GM12878 (cell line): ENCODE data around the gene PPHLN1. TPM values are rescaled to one million over a fixed set of nuclear protein-coding genes. Genes with fewer than 3 reads are reported as not detected.

Source experiments
- ATAC-seq: fragments of 200-7000 bp; cut with Tn5 transposase; 3 replicates; pipeline ENCODE4 v1.9.1; 2020; ENCODE audit warnings: mild to moderate bottlenecking, moderate library complexity
- BruUV-seq: library from RNA; stranded (reverse); fragments of 400-500 nt; replicated peaks from 2 replicates; lab custom pipeline; 2021; lab: Mats Ljungman, UMichigan
- CTCF ChIA-PET: fragments of 300-600 bp; sonication (Branson Sonifier 250); formaldehyde crosslinking; extraction: SDS; loops from one replicate; lab custom pipeline; 2021; ENCODE audit warnings: inconsistent platforms; lab: Yijun Ruan, JAX
- POLR2A ChIA-PET: fragments of 350-600 bp; formaldehyde crosslinking; extraction: SDS; loops from one replicate; lab custom pipeline; 2021; ENCODE audit warnings: inconsistent platforms; lab: Charles Lee
- RAD21 ChIA-PET: fragments of 300-600 bp; sonication (Branson Sonifier 250); formaldehyde crosslinking; loops from one replicate; lab custom pipeline; 2023; ENCODE audit warnings: antibody characterized with exemption; ENCODE audit not compliant: unreplicated experiment; lab: Charles Lee
- SMC1A ChIA-PET: fragments of 300-600 bp; sonication (Branson Sonifier 250); formaldehyde crosslinking; loops from one replicate; lab custom pipeline; 2023; ENCODE audit not compliant: unreplicated experiment, uncharacterized antibody; lab: Charles Lee
- DNase-seq: peaks from one replicate; pipeline ENCODE4 v3.0.0-alpha.2; 2011; ENCODE audit warnings: low read depth, low spot score
- FAIRE-seq: peaks from 3 replicates; lab custom pipeline; 2011; peaks lifted over from hg19 to GRCh38; lab: Jason Lieb, UNC
- H2AFZ ChIP-seq: 2 replicates; pipeline ENCODE4 v1.6.0; 2011; ENCODE audit warnings: low read depth, low read length, control low read depth; ENCODE audit not compliant: control insufficient read depth
- H3K27ac ChIP-seq: 2 replicates; pipeline ENCODE4 v1.5.1; 2011; ENCODE audit warnings: control low read depth; ENCODE audit not compliant: control insufficient read depth, insufficient read depth
- H3K27me3 ChIP-seq, 2 experiments: replicated peaks in 1 of 2; 2 replicates each; pipeline versions ENCODE4 v1.6.0 to v1.6.1; 2011; ENCODE audit warnings: low read length in 1 of 2; ENCODE audit not compliant: control insufficient read depth in 2 of 2, insufficient read depth in 2 of 2
- H3K36me3 ChIP-seq, 2 experiments: 2 replicates each; pipeline ENCODE4 v1.5.1; 2011; ENCODE audit warnings: low read length in 1 of 2; ENCODE audit not compliant: control insufficient read depth in 2 of 2, insufficient read depth in 2 of 2
- H3K4me1 ChIP-seq: 2 replicates; pipeline ENCODE4 v1.6.1; 2011; ENCODE audit warnings: mild to moderate bottlenecking, low read length, moderate library complexity, mixed read lengths; ENCODE audit not compliant: control insufficient read depth, insufficient read depth
- H3K4me2 ChIP-seq: 2 replicates; pipeline ENCODE4 v1.6.0; 2011; ENCODE audit warnings: control low read depth; ENCODE audit not compliant: control insufficient read depth, insufficient read depth
- H3K4me3 ChIP-seq: fragments of 200-600 bp; sonication (generic); 2 replicates; pipeline ENCODE4 v1.5.1; 2016
- H3K79me2 ChIP-seq: 2 replicates; pipeline ENCODE4 v1.6.0; 2011; ENCODE audit warnings: low read length; ENCODE audit not compliant: control insufficient read depth, insufficient read depth
- H3K9ac ChIP-seq: 2 replicates; pipeline ENCODE4 v1.8.0; 2011; ENCODE audit warnings: low read length, control low read depth, mixed read lengths; ENCODE audit not compliant: control insufficient read depth, insufficient read depth
- H3K9me3 ChIP-seq: replicated peaks from 3 replicates; pipeline ENCODE4 v1.5.1; 2011; ENCODE audit warnings: mild to moderate bottlenecking, low read length; ENCODE audit not compliant: control insufficient read depth, insufficient read depth
- H4K20me1 ChIP-seq: 2 replicates; pipeline ENCODE4 v1.6.0; 2011; ENCODE audit not compliant: control insufficient read depth, insufficient read depth
- CEBPB ChIP-seq, 2 experiments: fragments of 150-350 bp in 1 of 2; IDR thresholded peaks; 2 replicates each; pipeline ENCODE4 v1.6.1; 2012 to 2014; ENCODE audit warnings: low read depth in 2 of 2, low read length in 2 of 2, borderline replicate concordance in 1 of 2, inconsistent platforms in 1 of 2
- LARP7 ChIP-seq: fragments of 450-650 bp; IDR thresholded peaks from 2 replicates; pipeline ENCODE4 v1.6.1; 2017; ENCODE audit warnings: mild to moderate bottlenecking
- MEF2B ChIP-seq: fragments of 450-650 bp; IDR thresholded peaks from 2 replicates; pipeline ENCODE4 v1.6.1; 2018; ENCODE audit warnings: mild to moderate bottlenecking, moderate library complexity; ENCODE audit not compliant: partially characterized antibody, poor library complexity, severe bottlenecking
- MXI1 ChIP-seq: fragments of 150-350 bp; IDR thresholded peaks from 2 replicates; pipeline ENCODE4 v1.6.1; 2011; ENCODE audit warnings: low read depth, mild to moderate bottlenecking, inconsistent platforms, low read length, improper control_type of control experiment
- MYC ChIP-seq: IDR thresholded peaks from 2 replicates; pipeline ENCODE4 v1.6.1; 2011; ENCODE audit warnings: mild to moderate bottlenecking, low read length, moderate library complexity, inconsistent platforms; ENCODE audit not compliant: insufficient read depth, insufficient replicate concordance, insufficient read length, severe bottlenecking
- NRF1 ChIP-seq: conservative IDR thresholded peaks from 2 replicates; pipeline ENCODE4 v1.6.1; 2011; ENCODE audit warnings: mild to moderate bottlenecking, low read depth, low read length, improper control_type of control experiment
- POLR2A ChIP-seq: IDR thresholded peaks from 2 replicates; pipeline ENCODE4 v1.6.1; 2011; ENCODE audit warnings: low read depth, mild to moderate bottlenecking, low read length
- POU2F2 ChIP-seq: IDR thresholded peaks from 3 replicates; pipeline ENCODE4 v1.6.1; 2011; ENCODE audit warnings: low read depth, mild to moderate bottlenecking, low read length, borderline replicate concordance
- RUNX3 ChIP-seq: IDR thresholded peaks from 2 replicates; pipeline ENCODE4 v1.6.1; 2012; ENCODE audit warnings: low read length, inconsistent platforms
- SMC3 ChIP-seq: IDR thresholded peaks from 2 replicates; pipeline ENCODE4 v1.6.1; 2011; ENCODE audit warnings: low read length, improper control_type of control experiment, borderline replicate concordance
- SP1 ChIP-seq: IDR thresholded peaks from one replicate; pipeline ENCODE4 v1.6.1; 2011; ENCODE audit warnings: low read depth, low read length
- ZBTB33 ChIP-seq: fragments of 450-650 bp; IDR thresholded peaks from 2 replicates; pipeline ENCODE4 v1.6.1; 2017; ENCODE audit warnings: mild to moderate bottlenecking
- WGBS: methylation state at CpG from one replicate; pipeline ENCODE4 v1.1.6; 2016; ENCODE audit warnings: low lambda C conversion rate; ENCODE audit not compliant: insufficient replicate concordance, insufficient coverage; ENCODE audit errors: missing lambda C conversion rate; 5-methylcytosine and 5-hydroxymethylcytosine counted together
- in situ Hi-C: fragments of 300-500 bp; cut with MboI; formaldehyde crosslinking; loops from 9 replicates; pipeline ENCODE4 v1.14.3; 2018; ENCODE audit warnings: mixed read lengths
- intact Hi-C: fragments of 100-400 bp; cut with micrococcal nuclease; formaldehyde crosslinking; loops from one replicate; pipeline ENCODE4 v1.14.2; 2022; ENCODE audit not compliant: unreplicated experiment
- polyA plus RNA-seq, 11 experiments: library from polyadenylated mRNA; depleted of rRNA in 4 of 11; unstranded in 6 of 11; stranded (reverse) in 5 of 11; fragments of >200 nt; fragmentation: Nextera tagmentation in 4 of 11; fragmentation: Illumina TruSeq in 1 of 11; extraction: Ambion mirVana in 4 of 11; extraction: Trizol in 1 of 11; gene quantifications; 1 replicate in 1 of 11; 2 replicates in 10 of 11; pipeline versions ENCODE4 v1.2.1 to v1.2.3, GENCODE V29; 2011 to 2016; ENCODE audit warnings: inconsistent platforms in 2 of 11, missing spikeins in 2 of 11, low read depth in 1 of 11
- total RNA-seq, 4 experiments: library from RNA; depleted of rRNA in 3 of 4; stranded (reverse); fragments of >200 nt in 3 of 4; fragmentation: Illumina TruSeq in 1 of 4; extraction: Trizol in 1 of 4; gene quantifications; 2 replicates each; pipeline versions ENCODE4 v1.2.1 to v1.2.3, GENCODE V29; 2013 to 2021

PPHLN1 gene
- total and polyA plus RNA-seq, 10 of the 15 experiments (the other 5 are each of a cell fraction or from before 2014, with no cell fraction given) = 73.6 to 117 (median 92.1) TPM

- WGBS = 93% methylated on average over 1 of the region's 1 CpG
- no peaks in the 10 kb centered on the region for H4K20me1 ChIP-seq
- ChIA-PET SMC1A (interaction anchor here (0.8 kb wide), 1 partner anchor 161 kb away, joined by 3 read pairs; no protein-coding TSS in a partner anchor), CTCF (no interaction called here), RAD21 (no interaction called here), POLR2A (no interaction called here)
- DNase-seq = no peak
- no peaks in the 10 kb centered on the region for H3K4me1 ChIP-seq
- no peak for ATAC-seq
- in situ Hi-C loops = no loop called here
- no peak for FAIRE-seq
- H2AFZ ChIP-seq = no peak overlapping the region
- H3K27me3 ChIP-seq = no peaks in the 10 kb centered on the region
- peaks cover 0 to 3% of the 10 kb centered on the region in 2 experiments for H3K36me3 ChIP-seq
- no peak overlapping the region for H3K27ac ChIP-seq
- H3K4me3 ChIP-seq = no peak overlapping the region
- H3K9ac ChIP-seq = no peak overlapping the region
- no peaks in the 10 kb centered on the region for H3K79me2 ChIP-seq
- intact Hi-C loops = loop anchor here (10.0 kb wide), 1 partner anchor 167 kb away; no protein-coding TSS in a partner anchor
- no peak overlapping the region for H3K4me2 ChIP-seq
- no TSS peak for BruUV-seq
- no peaks in the 10 kb centered on the region for H3K9me3 ChIP-seq
- TF ChIP-seq MEF2B = no peak
- no peak for TF ChIP-seq CEBPB (IDR thresholded peaks at IDR 0.05; ENCODE audit: borderline replicate concordance in 1 of 2, low read depth in 2 of 2, low read length in 2 of 2)
- TF ChIP-seq NRF1 = no peak
- no peak for TF ChIP-seq POU2F2
- TF ChIP-seq SMC3 = no peak
- no peak for TF ChIP-seq SP1
- TF ChIP-seq MXI1 = no peak
- TF ChIP-seq RUNX3 = no peak
- no peak for TF ChIP-seq MYC
- TF ChIP-seq POLR2A = no peak
- TF ChIP-seq LARP7 = no peak
- no peak for TF ChIP-seq ZBTB33
These were observed 81.3 kb downstream of the PPHLN1 start for GRCh38 chr12:42407306-42407705.
